GM21529 (cell line): ENCODE measurements around the gene HSPG2.
"Not testable (repeated sequence)": the region's sequence is repeated elsewhere in the genome, so short reads cannot be mapped to it uniquely, and the experiment has no call there.

Source experiments
- ATAC-seq: cut with Tn5 transposase; IDR thresholded peaks from one replicate; pipeline ENCODE4 v1.9.1; 2021; ENCODE audit not compliant: unreplicated experiment

Gene HSPG2

GRCh38 chr1:21937034-21937371, at the start of gene HSPG2:
HSPG2 (minus strand) TSS chr1:21937310; CDS start chr1:21937217, 93 bp downstream.
- ATAC-seq, result no peak

- ATAC-seq, result not testable (repeated sequence)
These were observed 49.3 kb upstream of the HSPG2 start for GRCh38 chr1:21986386-21986785.

GRCh38 chr1:21985893-21986292, 48.8 kb upstream of the HSPG2 start:
- ATAC-seq, result not testable (repeated sequence)

GRCh38 chr1:21983539-21983938, 46.4 kb upstream of the HSPG2 start:
- ATAC-seq, result not testable (repeated sequence)

- ATAC-seq, result not testable (repeated sequence)
These were observed 45.0 kb upstream of the HSPG2 start for GRCh38 chr1:21982122-21982521.

- not testable (repeated sequence) for ATAC-seq
These were observed 44.1 kb upstream of the HSPG2 start for GRCh38 chr1:21981253-21981652.

- not testable (repeated sequence) for ATAC-seq
These were observed 43.6 kb upstream of the HSPG2 start for GRCh38 chr1:21980515-21981220.

- not testable (repeated sequence) for ATAC-seq
These were observed 41.1 kb upstream of the HSPG2 start for GRCh38 chr1:21978209-21978608.

- ATAC-seq, result not testable (repeated sequence)
These were observed 39.7 kb upstream of the HSPG2 start, which contains the start of gene CELA3B for GRCh38 chr1:21976703-21977239. CELA3B (plus strand) TSS chr1:21977022; CDS start chr1:21977040, 18 bp downstream.

GRCh38 chr1:21975296-21975695, 38.2 kb upstream of the HSPG2 start:
- ATAC-seq, result not testable (repeated sequence)

- ATAC-seq, result not testable (repeated sequence)
These were observed 37.6 kb upstream of the HSPG2 start for GRCh38 chr1:21974699-21975098.

GRCh38 chr1:21973948-21974347, 36.8 kb upstream of the HSPG2 start:
- not testable (repeated sequence) for ATAC-seq

- not testable (repeated sequence) for ATAC-seq
These were observed 35.9 kb upstream of the HSPG2 start for GRCh38 chr1:21972973-21973441.

GRCh38 chr1:21970523-21970922, 33.4 kb upstream of the HSPG2 start:
- not testable (repeated sequence) for ATAC-seq

- not testable (repeated sequence) for ATAC-seq
These were observed 32.0 kb upstream of the HSPG2 start for GRCh38 chr1:21969066-21969465.

GRCh38 chr1:21967216-21967615, 30.1 kb upstream of the HSPG2 start:
- ATAC-seq, result not testable (repeated sequence)

- ATAC-seq, result no peak
These were observed 29.3 kb upstream of the HSPG2 start for GRCh38 chr1:21966247-21967000.

- ATAC-seq, result no peak
These were observed 26.5 kb upstream of the HSPG2 start for GRCh38 chr1:21963477-21964217.

GRCh38 chr1:21961799-21962198, 24.7 kb upstream of the HSPG2 start:
- ATAC-seq, result no peak

GRCh38 chr1:21961337-21961736, 24.2 kb upstream of the HSPG2 start:
- ATAC-seq, result no peak
